Measurements from ENCODE around the gene IL1RAPL1. TPM values are rescaled to one million over a fixed set of nuclear protein-coding genes. Genes with fewer than 3 reads are reported as not detected.

Gene IL1RAPL1
- 1 to 10 TPM; 1.2 to 3.0 TPM for total RNA-seq

DNA sequence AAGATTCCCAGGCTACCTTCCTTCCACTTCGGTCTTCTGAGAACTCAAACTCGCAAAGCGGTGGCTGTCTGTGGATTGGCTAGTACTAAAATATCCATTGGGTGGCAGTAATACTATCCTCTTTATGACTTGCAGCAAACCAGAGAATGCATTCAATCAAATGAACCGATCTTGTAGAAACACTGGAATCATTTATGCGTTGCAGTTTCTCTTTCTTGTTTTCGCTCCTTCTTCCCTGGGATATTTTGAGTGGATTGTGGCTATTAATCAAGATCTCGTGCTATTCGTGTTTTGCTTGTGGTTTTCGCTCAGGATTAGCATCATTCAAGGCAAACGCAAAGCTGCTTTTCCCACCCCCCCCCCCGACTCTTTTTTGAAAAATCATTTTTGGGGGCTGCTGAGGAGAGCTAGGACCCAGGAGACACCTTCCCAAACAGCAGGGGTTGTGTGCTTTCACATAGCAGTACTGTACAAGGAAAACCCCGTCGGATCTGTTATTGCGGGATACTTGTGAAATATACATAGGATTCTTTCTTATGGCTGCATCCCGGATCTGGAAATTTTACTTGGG, at the start of gene IL1RAPL1:
Gene IL1RAPL1 (plus strand): TSS at position 466 of the 571 bp plus-strand sequence.
- Histone ChIP-seq H3K27me3 (no peaks in the 10 kb centered on the region), H3K4me1 (no peaks in the 10 kb centered on the region), H3K4me3 (peak within 1 kb of the TSS; percentile 38 to 47), H3K36me3 (no peaks in the 10 kb centered on the region), H3K27ac (peak within 1 kb of the TSS; percentile 34 to 66), H3K9me3 (no peaks in the 10 kb centered on the region)
- TF ChIP-seq CTCF (IDR thresholded peaks at IDR 0.05): peak in 1 of 2 donors; percentile 36
- no peak for DNase-seq (ENCODE audit: low spot score)

DNA sequence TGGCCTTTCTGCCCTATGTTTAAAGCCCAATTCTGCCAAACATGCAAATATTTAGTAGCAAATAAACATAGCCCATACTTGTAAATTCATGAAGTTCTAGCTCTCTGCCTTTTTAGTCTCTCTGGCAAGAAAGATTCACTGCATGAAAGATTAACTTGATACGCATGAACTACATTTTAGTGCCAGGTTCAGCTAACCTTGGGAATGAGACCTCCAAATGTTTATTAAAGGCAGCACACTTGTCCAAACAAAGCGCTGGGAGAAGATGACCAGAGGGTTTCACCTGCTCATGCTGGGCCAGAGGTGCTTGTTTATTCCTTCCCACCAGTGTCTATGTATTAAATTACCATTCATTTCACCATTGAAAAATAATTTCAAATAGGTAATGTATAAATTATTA, 44.5 kb upstream of the IL1RAPL1 start:
- Histone ChIP-seq H3K36me3 (no peaks in the 10 kb centered on the region), H3K27ac (no peak overlapping the region), H3K27me3 (no peaks in the 10 kb centered on the region), H3K4me1 (no peaks in the 10 kb centered on the region), H3K4me3 (no peak overlapping the region), H3K9me3 (no peaks in the 10 kb centered on the region)
- no peak for DNase-seq (ENCODE audit: low spot score)
- TF ChIP-seq CTCF (IDR thresholded peaks at IDR 0.05): no peak

- Histone ChIP-seq H3K4me3 (no peak overlapping the region), H3K27ac (no peak overlapping the region), H3K4me1 (no peaks in the 10 kb centered on the region), H3K27me3 (no peaks in the 10 kb centered on the region), H3K9me3 (no peaks in the 10 kb centered on the region), H3K36me3 (no peaks in the 10 kb centered on the region)
- no peak for DNase-seq (ENCODE audit: low spot score)
- no peak for TF ChIP-seq CTCF (IDR thresholded peaks at IDR 0.05)
These were observed 37.4 kb upstream of the IL1RAPL1 start for GRCh38 chrX:28549838-28550237.

- no peak for DNase-seq (ENCODE audit: low spot score)
- no peaks in the 10 kb centered on the region for H3K27me3 ChIP-seq
- no peak overlapping the region for H3K27ac ChIP-seq
- no peaks in the 10 kb centered on the region for H3K9me3 ChIP-seq
- no peaks in the 10 kb centered on the region for H3K4me1 ChIP-seq
- TF ChIP-seq CTCF (IDR thresholded peaks at IDR 0.05): no peak
- H3K4me3 ChIP-seq: no peak overlapping the region
- no peaks in the 10 kb centered on the region for H3K36me3 ChIP-seq
These were observed 36.8 kb upstream of the IL1RAPL1 start for GRCh38 chrX:28550331-28550872.

- H3K27ac ChIP-seq: no peak overlapping the region
- TF ChIP-seq CTCF (IDR thresholded peaks at IDR 0.05): no peak
- no peak overlapping the region for H3K4me3 ChIP-seq
- H3K9me3 ChIP-seq: peaks cover 0 to 11% of the 10 kb centered on the region in 2 donors
- H3K27me3 ChIP-seq: no peaks in the 10 kb centered on the region
- H3K36me3 ChIP-seq: no peaks in the 10 kb centered on the region
- no peaks in the 10 kb centered on the region for H3K4me1 ChIP-seq
- DNase-seq (ENCODE audit: low spot score): no peak
These were observed 34.9 kb upstream of the IL1RAPL1 start for GRCh38 chrX:28552322-28552721.
